Prostate gland (tissue), 2 donors: Measurements from ENCODE around the gene FOXRED2. TPM values are rescaled to one million over a fixed set of nuclear protein-coding genes. Genes with fewer than 3 reads are reported as not detected.

Experiments
- DNase-seq: peaks from one replicate; pipeline ENCODE4 v3.0.0-alpha.2; 2019; ENCODE audit warnings: low spot score
- H3K27ac ChIP-seq, 2 donors: fragments of 200-600 bp; sonication (generic); 2 replicates each; pipeline ENCODE4 v1.5.1; 2017 to 2019
- H3K27me3 ChIP-seq: fragments of 200-600 bp; sonication (generic); replicated peaks from 2 replicates; pipeline ENCODE4 v1.5.1; 2019; ENCODE audit not compliant: insufficient read depth
- H3K36me3 ChIP-seq, 2 donors: fragments of 200-600 bp; sonication (generic); 1 replicate in 1 of 2; 2 replicates in 1 of 2; pipeline versions ENCODE4 v1.5.1 to v1.8.1; 2017 to 2019
- H3K4me1 ChIP-seq: fragments of 200-600 bp; sonication (generic); replicated peaks from 2 replicates; pipeline ENCODE4 v1.5.1; 2019
- H3K4me3 ChIP-seq, 2 donors: fragments of 200-600 bp; sonication (generic); 2 replicates each; pipeline ENCODE4 v1.5.1; 2017 to 2019
- H3K9me3 ChIP-seq: fragments of 200-600 bp; sonication (generic); 2 replicates; pipeline ENCODE4 v1.5.1; 2017
- CTCF ChIP-seq, 4 experiments: fragments of 200-600 bp in 2 of 4; fragments of 450-650 bp in 2 of 4; sonication (generic) in 2 of 4; IDR thresholded peaks; 1 replicate in 3 of 4; 2 replicates in 1 of 4; pipeline ENCODE4 v1.5.1; 2016 to 2019; ENCODE audit warnings: antibody characterized with exemption in 4 of 4, mild to moderate bottlenecking in 2 of 4, moderate library complexity in 2 of 4
- POLR2A ChIP-seq: fragments of 450-650 bp; IDR thresholded peaks from one replicate; pipeline ENCODE4 v1.6.1; 2016; ENCODE audit warnings: antibody characterized with exemption, mild to moderate bottlenecking
- POLR2AphosphoS5 ChIP-seq: sonication (generic); formaldehyde crosslinking; IDR thresholded peaks from one replicate; pipeline ENCODE4 v1.6.1; 2017; ENCODE audit warnings: antibody characterized with exemption
- WGBS: methylation state at CpG from one replicate; pipeline ENCODE4 v1.1.5; 2018; 5-methylcytosine and 5-hydroxymethylcytosine counted together
- intact Hi-C: fragments of 100-400 bp; cut with DNase I; formaldehyde crosslinking; loops from one replicate; pipeline ENCODE4 v1.14.2; 2022
- total RNA-seq, 2 donors: library from RNA; depleted of rRNA; stranded (reverse); fragments of >200 nt; gene quantifications; one replicate each; pipeline ENCODE4 v1.1.0, GENCODE V29; 2016

FOXRED2 gene
- total RNA-seq, 2 donors from 2014 or later: 24.7 to 33.7 TPM

- intact Hi-C loops: loop anchor here (5.0 kb wide), 2 partner anchors 82 to 102 kb away; partner anchors contain the start of gene MYH9
- no peaks in the 10 kb centered on the region for H3K36me3 ChIP-seq
- no peak for DNase-seq
Measured at GRCh38 chr22:36469094-36469710, 37.6 kb downstream of the FOXRED2 start.

GRCh38 chr22:36467946-36468345 is 38.9 kb downstream of the FOXRED2 start:
- intact Hi-C loops: loop anchor here (5.0 kb wide), 2 partner anchors 81 to 101 kb away; partner anchors contain the start of gene MYH9
- Histone ChIP-seq H3K27me3 (no peaks in the 10 kb centered on the region), H3K27ac (peak overlapping the region; percentile 82), H3K4me3 (no peak overlapping the region), H3K36me3 (no peaks in the 10 kb centered on the region), H3K4me1 (peaks cover 24% of the 10 kb centered on the region), H3K9me3 (no peaks in the 10 kb centered on the region)
- 66% methylated on average over 7 of the region's 7 CpGs for WGBS
- no peak for DNase-seq
- TF ChIP-seq CTCF (IDR thresholded peaks at IDR 0.05): no peak
- no peak for TF ChIP-seq POLR2AphosphoS5
- TF ChIP-seq POLR2A: no peak

More at GRCh38 chr22:36469094-36469710, 37.6 kb downstream of the FOXRED2 start:
- TF ChIP-seq POLR2AphosphoS5 (peak; percentile 8), CTCF (IDR thresholded peaks at IDR 0.05) (no peak)
- Histone ChIP-seq H3K27ac (peak overlapping the region; percentile 82), H3K4me3 (no peak overlapping the region), H3K9me3 (no peaks in the 10 kb centered on the region), H3K27me3 (no peaks in the 10 kb centered on the region), H3K4me1 (peaks cover 24% of the 10 kb centered on the region)
- 62% methylated on average over 14 of the region's 14 CpGs for WGBS

- intact Hi-C loops: loop anchor here (5.0 kb wide), 2 partner anchors 80 to 100 kb away; partner anchors contain the start of gene MYH9
- no peak for TF ChIP-seq POLR2AphosphoS5
- TF ChIP-seq CTCF (IDR thresholded peaks at IDR 0.05): no peak
- TF ChIP-seq POLR2A: no peak
- Histone ChIP-seq H3K4me3 (no peak overlapping the region), H3K4me1 (peaks cover 24% of the 10 kb centered on the region), H3K27ac (peak overlapping the region; percentile 82), H3K9me3 (no peaks in the 10 kb centered on the region), H3K36me3 (no peaks in the 10 kb centered on the region), H3K27me3 (no peaks in the 10 kb centered on the region)
- WGBS: 55% methylated on average over 14 of the region's 14 CpGs
- no peak for DNase-seq
Measured at GRCh38 chr22:36467042-36467810, 39.6 kb downstream of the FOXRED2 start.

GRCh38 chr22:36466258-36466657 is 40.6 kb downstream of the FOXRED2 start:
- H3K9me3 ChIP-seq: no peaks in the 10 kb centered on the region
- H3K27ac ChIP-seq: peak overlapping the region; percentile 82
- H3K4me3 ChIP-seq: no peak overlapping the region
- H3K4me1 ChIP-seq: peaks cover 24% of the 10 kb centered on the region
- intact Hi-C loops: loop anchor here (5.0 kb wide), 2 partner anchors 79 to 99 kb away; partner anchors contain the start of gene MYH9
- no peaks in the 10 kb centered on the region for H3K27me3 ChIP-seq
- no peak for DNase-seq
- H3K36me3 ChIP-seq: no peaks in the 10 kb centered on the region
- WGBS: 77% methylated on average over 7 of the region's 7 CpGs
- TF ChIP-seq POLR2AphosphoS5: no peak

- WGBS: 34% methylated on average over 25 of the region's 25 CpGs
- TF ChIP-seq CTCF (IDR thresholded peaks at IDR 0.05) (peak in 1 of 4 experiments; percentile 27), POLR2A (peak; percentile 33), POLR2AphosphoS5 (peak; percentile 93)
- Histone ChIP-seq H3K4me3 (no peak overlapping the region), H3K4me1 (peaks cover 23% of the 10 kb centered on the region), H3K27me3 (no peaks in the 10 kb centered on the region), H3K27ac (peak overlapping the region; percentile 82), H3K36me3 (no peaks in the 10 kb centered on the region), H3K9me3 (no peaks in the 10 kb centered on the region)
- peak; percentile 89 for DNase-seq
- intact Hi-C loops: loop anchor here (2.0 to 5.0 kb wide), 3 partner anchors 78 to 137 kb away; partner anchors contain the start of gene MYH9
Measured at GRCh38 chr22:36465232-36466021, 41.4 kb downstream of the FOXRED2 start.
